CD4-positive, CD25-positive, alpha-beta regulatory T cell (primary cell): Measurements from ENCODE around the gene RSPH3. TPM values are rescaled to one million over a fixed set of nuclear protein-coding genes. Genes with fewer than 3 reads are reported as not detected.

Experiments
- ATAC-seq, 2 donors: fragments of 150-1000 bp; cut with Tn5 transposase; one replicate each; pipeline ENCODE4 v1.10.0; 2021; ENCODE audit warnings: low read depth in 2 of 2, moderate number of reproducible peaks in 2 of 2, moderate library complexity in 1 of 2
- DNase-seq, 3 donors: peaks; one replicate each; pipeline versions ENCODE4 v3.0.0 to v3.0.0-alpha.2; 2012 to 2022; ENCODE audit warnings: mixed read lengths in 1 of 3
- H3K27ac ChIP-seq: one replicate; pipeline ENCODE4 v1.7.0; 2013; ENCODE audit warnings: mild to moderate bottlenecking, low read length; ENCODE audit not compliant: insufficient read depth, poor library complexity, severe bottlenecking
- H3K27me3 ChIP-seq: one replicate; pipeline ENCODE4 v1.7.0; 2013; ENCODE audit warnings: low read length; ENCODE audit not compliant: control insufficient read depth, insufficient read depth
- H3K36me3 ChIP-seq: one replicate; pipeline ENCODE4 v1.7.0; 2013; ENCODE audit warnings: mild to moderate bottlenecking, low read length, moderate library complexity; ENCODE audit not compliant: control insufficient read depth, insufficient read depth
- H3K4me1 ChIP-seq: 2 replicates; pipeline ENCODE4 v1.7.0; 2013; ENCODE audit warnings: mild to moderate bottlenecking, low read length; ENCODE audit not compliant: insufficient read depth, control insufficient read depth, poor library complexity, severe bottlenecking
- H3K4me3 ChIP-seq: one replicate; pipeline ENCODE4 v1.7.0; 2013; ENCODE audit warnings: low read depth, mild to moderate bottlenecking, low read length, moderate library complexity
- H3K9me3 ChIP-seq, 2 experiments: 1 replicate in 1 of 2; 2 replicates in 1 of 2; pipeline ENCODE4 v1.7.0; 2013; ENCODE audit warnings: low read length in 2 of 2, mild to moderate bottlenecking in 1 of 2, moderate library complexity in 1 of 2; ENCODE audit not compliant: control insufficient read depth in 2 of 2
- H3K27ac Mint-ChIP-seq, 3 donors: one replicate each; pipeline ENCODE4 v1.8.0; 2020 to 2022; ENCODE audit warnings: mild to moderate bottlenecking in 3 of 3, mixed read lengths in 3 of 3, moderate library complexity in 2 of 3
- H3K27me3 Mint-ChIP-seq: one replicate; pipeline ENCODE4 v1.8.0; 2022; ENCODE audit warnings: mild to moderate bottlenecking, mixed read lengths
- H3K36me3 Mint-ChIP-seq: one replicate; pipeline ENCODE4 v1.8.0; 2020; ENCODE audit warnings: mixed read lengths
- H3K4me1 Mint-ChIP-seq, 4 donors: one replicate each; pipeline ENCODE4 v1.8.0; 2020 to 2022; ENCODE audit warnings: mixed read lengths in 4 of 4, mild to moderate bottlenecking in 1 of 4
- H3K4me3 Mint-ChIP-seq, 4 donors: one replicate each; pipeline ENCODE4 v1.8.0; 2020 to 2022; ENCODE audit warnings: mild to moderate bottlenecking in 4 of 4, mixed read lengths in 4 of 4, moderate library complexity in 3 of 4
- H3K9me3 Mint-ChIP-seq, 7 donors: one replicate each; pipeline ENCODE4 v1.8.0; 2020 to 2022; ENCODE audit warnings: mixed read lengths in 7 of 7, mild to moderate bottlenecking in 3 of 7, moderate library complexity in 2 of 7
- polyA plus RNA-seq, 4 donors: library from polyadenylated mRNA; unstranded; fragments of 300-500 nt; fragmentation: Illumina TruSeq; gene quantifications; one replicate each; pipeline ENCODE4 v1.2.3, GENCODE V29; 2021
- total RNA-seq: library from RNA; stranded (reverse); gene quantifications from one replicate; pipeline ENCODE4 v1.2.3, GENCODE V29; 2022

Gene RSPH3
- total and polyA plus RNA-seq, 5 donors from 2014 or later = 1.5 to 3.4 (median 2.4) TPM

- H3K27me3 Mint-ChIP-seq = no peaks in the 10 kb centered on the region
- peak overlapping the region in 1 of 3 donors; percentile 96 for H3K27ac Mint-ChIP-seq
Observed at GRCh38 chr6:158924499-158925455, 75.2 kb downstream of the RSPH3 start.

GRCh38 chr6:158923805-158924498, 76.0 kb downstream of the RSPH3 start:
- Mint-ChIP-seq H3K4me1 (no peaks in the 10 kb centered on the region), H3K27ac (no peak overlapping the region), H3K36me3 (no peaks in the 10 kb centered on the region), H3K4me3 (no peak overlapping the region), H3K27me3 (no peaks in the 10 kb centered on the region), H3K9me3 (peaks cover 0 to 2% (median 0%) of the 10 kb centered on the region in 7 donors)
- Histone ChIP-seq H3K9me3 (no peaks in the 10 kb centered on the region), H3K4me1 (no peaks in the 10 kb centered on the region), H3K27me3 (no peaks in the 10 kb centered on the region), H3K27ac (no peak overlapping the region), H3K36me3 (no peaks in the 10 kb centered on the region), H3K4me3 (no peak overlapping the region)
- no peak for DNase-seq
- ATAC-seq = no peak

More at GRCh38 chr6:158924499-158925455, 75.2 kb downstream of the RSPH3 start:
- Histone ChIP-seq H3K9me3 (no peaks in the 10 kb centered on the region), H3K36me3 (no peaks in the 10 kb centered on the region), H3K27me3 (no peaks in the 10 kb centered on the region), H3K27ac (no peak overlapping the region), H3K4me3 (no peak overlapping the region), H3K4me1 (no peaks in the 10 kb centered on the region)
- no peaks in the 10 kb centered on the region for H3K36me3 Mint-ChIP-seq
- peaks cover 0 to 2% (median 0%) of the 10 kb centered on the region in 7 donors for H3K9me3 Mint-ChIP-seq
- no peak overlapping the region for H3K4me3 Mint-ChIP-seq
- ATAC-seq = no peak
- H3K4me1 Mint-ChIP-seq = no peaks in the 10 kb centered on the region
- no peak for DNase-seq

Other genes starting within 250 kb of the RSPH3 start
- 559 TPM for gene EZR, start 180.8 kb downstream of the RSPH3 start, total RNA-seq
- gene EZR, start 180.8 kb downstream of the RSPH3 start, polyA plus RNA-seq = 100 to 1,000 TPM; 310 to 497 (median 365) TPM
- gene TAGAP, start 44.8 kb upstream of the RSPH3 start, total RNA-seq = 330 TPM
- 100 to 1,000 TPM; 105 to 191 (median 161) TPM for gene TAGAP, start 44.8 kb upstream of the RSPH3 start, polyA plus RNA-seq
- gene FNDC1, start 169.2 kb upstream of the RSPH3 start, total RNA-seq = not detected
- under 1 TPM in 1 of 4 donors, not detected in 3; 0.17 TPM for gene FNDC1, start 169.2 kb upstream of the RSPH3 start, polyA plus RNA-seq